Fibroblast of skin of scalp (primary cell): ENCODE data around the gene PGBD5.

ENCODE experiments used
- DNase-seq: peaks from one replicate; pipeline ENCODE4 v3.0.0-alpha.2; 2013

PGBD5 gene

GRCh38 chr1:230347896-230348295 is 78.2 kb downstream of the PGBD5 start:
- no peak for DNase-seq

- DNase-seq, result no peak
Measured at GRCh38 chr1:230345139-230345885, 80.8 kb downstream of the PGBD5 start.

- DNase-seq, result no peak
Measured at GRCh38 chr1:230342699-230343098, 83.4 kb downstream of the PGBD5 start.

DNA sequence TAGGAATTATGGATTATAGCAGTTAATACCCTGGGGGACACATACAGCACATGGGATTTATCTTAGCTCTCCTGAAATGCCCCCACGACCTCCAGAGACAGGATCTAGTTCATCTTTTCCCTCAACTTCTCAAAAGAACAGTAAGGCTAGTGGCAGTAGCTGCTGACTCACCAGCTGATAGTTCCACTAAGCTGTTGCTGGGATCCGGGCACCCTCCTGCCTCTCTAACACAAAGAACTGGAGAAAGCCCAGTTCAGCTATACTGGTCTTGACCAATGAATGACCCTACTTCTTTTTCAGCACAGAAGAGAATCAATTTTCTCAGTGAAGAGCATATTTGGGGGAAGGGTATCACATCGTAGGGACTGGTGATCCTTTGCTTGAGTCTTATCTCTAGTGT is 84.1 kb downstream of the PGBD5 start:
- DNase-seq, result no peak

DNA sequence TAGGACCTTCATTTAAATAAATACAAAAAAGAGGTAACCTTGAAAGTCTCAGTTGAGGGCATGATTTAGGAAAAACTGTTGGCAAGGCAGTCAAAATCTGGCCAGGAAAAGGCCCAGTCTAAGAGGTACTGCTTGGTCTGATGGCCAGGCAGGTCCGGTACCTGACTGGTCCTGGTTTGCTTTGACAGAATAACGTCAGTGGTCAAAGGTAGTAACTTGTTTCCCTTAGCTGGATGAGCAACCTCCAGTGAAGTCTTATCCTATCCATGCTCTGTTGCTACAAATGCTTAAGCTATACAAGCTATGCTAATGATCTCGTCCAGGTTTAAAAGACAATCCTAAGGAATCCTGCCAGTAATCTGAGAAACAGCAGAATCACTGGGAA is 85.0 kb downstream of the PGBD5 start:
- no peak for DNase-seq

DNA sequence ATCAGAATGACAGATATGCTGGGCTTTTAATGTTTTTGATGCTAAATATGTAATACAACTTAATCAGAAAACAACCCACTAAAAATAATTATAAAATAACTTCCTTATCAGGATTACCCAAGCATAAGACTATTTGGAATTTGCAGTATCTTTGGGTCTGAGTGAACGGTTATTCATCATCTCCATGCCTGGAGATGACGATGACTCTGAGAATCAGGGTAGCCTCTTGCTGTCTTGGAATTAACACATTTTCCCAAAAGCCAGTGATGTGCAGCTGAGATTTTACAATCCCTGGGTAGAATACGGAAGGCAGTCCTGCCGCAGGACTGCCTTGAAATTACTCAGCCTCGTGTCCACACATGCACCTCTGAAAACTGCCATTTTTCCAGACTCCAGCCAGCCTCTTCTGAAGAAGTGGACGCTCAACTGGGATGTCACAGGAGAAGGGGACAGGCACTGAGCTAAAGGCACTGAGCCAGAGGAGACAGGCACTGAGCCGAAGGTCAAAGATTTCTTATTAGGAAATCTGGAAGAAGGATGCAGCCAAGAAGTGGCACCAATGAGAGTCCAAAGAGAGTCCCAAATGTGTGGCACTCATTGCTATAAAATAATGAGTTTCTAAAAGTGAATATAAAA is 85.5 kb downstream of the PGBD5 start:
- DNase-seq, result no peak

GRCh38 chr1:230339033-230339432 is 87.1 kb downstream of the PGBD5 start:
- DNase-seq, result no peak

GRCh38 chr1:230337266-230337665 is 88.9 kb downstream of the PGBD5 start:
- no peak for DNase-seq

GRCh38 chr1:230335861-230336522 is 90.1 kb downstream of the PGBD5 start:
- DNase-seq, result no peak

GRCh38 chr1:230334447-230334837 is 91.7 kb downstream of the PGBD5 start:
- DNase-seq, result no peak

DNA sequence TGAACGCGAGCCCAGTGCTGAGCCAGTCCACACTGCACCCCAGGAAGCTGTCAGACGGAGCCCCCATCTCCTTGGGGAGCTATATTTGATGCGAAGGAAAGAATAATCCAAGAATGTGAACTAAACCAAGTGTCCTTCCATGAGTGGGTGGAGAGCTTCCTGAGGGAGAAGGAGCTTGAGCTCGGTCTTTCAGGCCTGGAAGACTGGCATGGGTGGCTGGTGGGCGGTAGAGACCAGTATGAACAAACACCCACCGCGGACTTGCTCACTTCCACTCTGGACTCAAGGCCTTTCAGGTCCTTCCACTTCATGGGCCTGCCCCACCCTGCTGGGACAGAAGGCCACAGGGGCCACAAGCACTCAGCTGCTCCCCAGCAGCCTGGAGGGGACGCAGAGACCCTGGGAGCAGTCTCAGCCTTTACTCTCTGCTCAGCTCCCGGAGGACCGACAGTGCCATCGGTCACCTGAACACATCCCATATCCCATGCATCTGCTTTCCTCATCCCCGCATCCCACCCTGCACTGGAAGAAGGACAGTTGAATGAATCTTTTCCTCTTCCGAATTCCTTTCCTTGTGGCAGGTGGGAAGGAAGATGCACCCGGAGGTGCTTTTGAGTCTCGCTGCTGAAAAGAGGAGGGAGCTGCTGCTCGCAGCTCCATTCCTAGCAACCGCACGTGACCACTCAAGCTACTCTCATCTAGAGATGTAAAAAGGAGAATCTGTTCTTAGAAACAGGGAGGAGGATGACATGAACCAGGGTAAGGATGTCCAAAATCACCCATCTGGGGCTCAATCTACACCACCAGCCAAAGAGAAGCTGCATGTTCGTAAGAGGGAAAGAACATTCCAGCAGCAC is 92.3 kb downstream of the PGBD5 start:
- no peak for DNase-seq

- DNase-seq, result no peak
Measured at GRCh38 chr1:230332575-230333066, 93.5 kb downstream of the PGBD5 start.

- DNase-seq, result no peak
Measured at GRCh38 chr1:230332061-230332460, 94.1 kb downstream of the PGBD5 start.

DNA sequence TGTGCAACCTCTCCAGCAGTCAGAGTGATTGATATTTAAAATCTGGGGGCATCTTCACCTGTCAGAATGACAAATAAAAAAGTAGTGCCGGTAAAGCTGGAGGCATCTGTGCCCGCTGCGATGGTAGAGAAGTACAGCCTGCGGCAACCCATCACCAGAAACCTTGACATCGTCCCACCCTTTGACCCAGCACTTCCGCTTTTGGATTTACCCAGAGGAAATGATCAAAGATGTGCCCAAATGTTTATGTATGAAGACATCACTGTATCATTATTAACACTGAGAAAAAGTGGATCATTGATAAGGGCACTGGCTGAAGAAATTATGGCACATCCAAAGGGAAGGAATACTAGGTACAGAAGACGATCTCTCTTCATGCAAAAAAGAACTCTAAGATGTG is 96.0 kb downstream of the PGBD5 start:
- no peak for DNase-seq

GRCh38 chr1:230328342-230329015 is 97.7 kb downstream of the PGBD5 start:
- DNase-seq, result no peak

- DNase-seq, result no peak
Measured at GRCh38 chr1:230327892-230328284, 98.2 kb downstream of the PGBD5 start.

DNA sequence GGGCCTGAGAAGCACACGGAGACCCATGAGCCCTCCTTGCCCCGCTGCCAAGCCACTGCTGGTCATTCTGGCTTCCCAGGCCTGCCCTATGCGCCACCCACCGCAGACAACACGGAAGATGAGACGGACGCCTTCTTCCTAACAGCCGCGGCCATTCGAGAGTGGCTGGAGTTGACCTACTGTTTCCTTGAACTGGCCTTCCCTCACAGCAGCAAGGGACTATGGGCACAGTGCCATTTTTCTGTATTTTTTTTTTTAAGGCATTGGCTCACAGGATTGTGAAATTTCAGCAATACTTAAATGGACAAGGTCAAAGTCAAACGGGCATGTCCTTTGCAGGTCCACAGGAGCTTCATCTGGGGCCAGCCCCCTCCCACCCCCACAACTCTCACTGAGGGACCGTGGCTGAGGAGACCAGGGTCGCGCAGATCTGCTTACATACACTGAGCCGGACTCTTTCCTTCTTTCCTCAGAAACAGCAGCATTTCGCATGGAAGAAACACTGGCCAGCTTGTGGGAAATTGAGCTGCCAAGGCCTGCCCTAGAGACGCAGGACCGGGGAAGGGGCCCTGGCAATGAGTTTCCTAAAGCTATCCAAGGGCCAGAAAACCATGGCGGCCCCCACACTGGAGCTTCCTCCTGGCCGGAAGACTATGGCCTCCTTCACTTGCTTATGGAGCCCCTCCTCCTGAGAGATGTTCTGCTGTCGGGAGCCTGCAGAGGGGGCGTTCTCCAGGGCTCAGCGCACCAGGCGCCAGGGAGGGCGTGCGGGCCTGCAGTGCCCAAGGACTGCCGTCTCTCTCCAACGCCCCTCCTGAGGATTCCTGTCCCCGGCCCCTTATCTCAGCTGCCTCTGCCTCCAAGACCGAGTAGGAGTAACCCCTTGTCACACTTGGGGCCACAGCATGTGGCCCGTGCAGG is 98.9 kb downstream of the PGBD5 start:
- no peak for DNase-seq

- DNase-seq, result no peak
Measured at GRCh38 chr1:230323686-230324085, 102.4 kb downstream of the PGBD5 start.

DNA sequence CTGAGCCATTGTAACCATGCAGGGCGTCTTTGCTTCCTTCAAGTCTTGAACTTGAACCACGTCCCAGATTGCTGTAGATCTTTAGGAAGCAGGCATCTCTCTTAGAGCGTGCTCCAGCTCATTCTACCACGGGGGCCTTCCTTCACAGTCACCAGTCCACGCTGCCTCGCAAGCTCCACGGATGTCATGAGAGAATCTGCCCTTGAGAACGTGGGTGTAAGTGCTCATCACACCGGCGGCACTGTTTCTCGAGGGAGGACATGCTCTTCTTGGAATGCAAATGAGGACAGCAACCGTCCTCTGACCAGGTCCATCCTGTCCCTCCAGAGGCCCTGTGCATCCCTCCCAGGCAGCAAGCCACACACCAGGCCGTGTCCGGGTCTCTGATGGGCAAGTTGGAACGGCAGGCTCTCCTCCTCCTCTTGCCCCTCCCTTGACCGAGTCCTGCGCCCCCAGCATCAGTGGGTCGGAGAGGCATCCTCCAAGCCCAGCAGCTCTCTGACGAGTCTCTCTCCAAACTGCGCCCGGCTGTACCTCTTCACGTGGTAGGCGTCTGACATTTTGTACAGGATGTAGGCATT is 103.1 kb downstream of the PGBD5 start:
- DNase-seq, result no peak

GRCh38 chr1:230322421-230322756 is 103.7 kb downstream of the PGBD5 start:
- no peak for DNase-seq
